GM12878 (cell line): ENCODE results near the gene BCAR3. TPM values are rescaled to one million over a fixed set of nuclear protein-coding genes. Genes with fewer than 3 reads are reported as not detected.
A peak's percentile ranks its signal among the peaks of the same experiment; 100 is the strongest.

Experiments used
- ATAC-seq: fragments of 200-7000 bp; cut with Tn5 transposase; 3 replicates; pipeline ENCODE4 v1.9.1; 2020; ENCODE audit warnings: mild to moderate bottlenecking, moderate library complexity
- BruUV-seq: library from RNA; stranded (reverse); fragments of 400-500 nt; replicated peaks from 2 replicates; lab custom pipeline; 2021; lab: Mats Ljungman, UMichigan
- CTCF ChIA-PET: fragments of 300-600 bp; sonication (Branson Sonifier 250); formaldehyde crosslinking; extraction: SDS; loops from one replicate; lab custom pipeline; 2021; ENCODE audit warnings: inconsistent platforms; lab: Yijun Ruan, JAX
- POLR2A ChIA-PET: fragments of 350-600 bp; formaldehyde crosslinking; extraction: SDS; loops from one replicate; lab custom pipeline; 2021; ENCODE audit warnings: inconsistent platforms; lab: Charles Lee
- RAD21 ChIA-PET: fragments of 300-600 bp; sonication (Branson Sonifier 250); formaldehyde crosslinking; loops from one replicate; lab custom pipeline; 2023; ENCODE audit warnings: antibody characterized with exemption; ENCODE audit not compliant: unreplicated experiment; lab: Charles Lee
- SMC1A ChIA-PET: fragments of 300-600 bp; sonication (Branson Sonifier 250); formaldehyde crosslinking; loops from one replicate; lab custom pipeline; 2023; ENCODE audit not compliant: unreplicated experiment, uncharacterized antibody; lab: Charles Lee
- DNase-seq: peaks from one replicate; pipeline ENCODE4 v3.0.0-alpha.2; 2011; ENCODE audit warnings: low read depth, low spot score
- FAIRE-seq: peaks from 3 replicates; lab custom pipeline; 2011; peaks lifted over from hg19 to GRCh38; lab: Jason Lieb, UNC
- H2AFZ ChIP-seq: 2 replicates; pipeline ENCODE4 v1.6.0; 2011; ENCODE audit warnings: low read depth, low read length, control low read depth; ENCODE audit not compliant: control insufficient read depth
- H3K27ac ChIP-seq: 2 replicates; pipeline ENCODE4 v1.5.1; 2011; ENCODE audit warnings: control low read depth; ENCODE audit not compliant: control insufficient read depth, insufficient read depth
- H3K27me3 ChIP-seq, 2 experiments: replicated peaks in 1 of 2; 2 replicates each; pipeline versions ENCODE4 v1.6.0 to v1.6.1; 2011; ENCODE audit warnings: low read length in 1 of 2; ENCODE audit not compliant: control insufficient read depth in 2 of 2, insufficient read depth in 2 of 2
- H3K36me3 ChIP-seq, 2 experiments: 2 replicates each; pipeline ENCODE4 v1.5.1; 2011; ENCODE audit warnings: low read length in 1 of 2; ENCODE audit not compliant: control insufficient read depth in 2 of 2, insufficient read depth in 2 of 2
- H3K4me1 ChIP-seq: 2 replicates; pipeline ENCODE4 v1.6.1; 2011; ENCODE audit warnings: mild to moderate bottlenecking, low read length, moderate library complexity, mixed read lengths; ENCODE audit not compliant: control insufficient read depth, insufficient read depth
- H3K4me2 ChIP-seq: 2 replicates; pipeline ENCODE4 v1.6.0; 2011; ENCODE audit warnings: control low read depth; ENCODE audit not compliant: control insufficient read depth, insufficient read depth
- H3K4me3 ChIP-seq: fragments of 200-600 bp; sonication (generic); 2 replicates; pipeline ENCODE4 v1.5.1; 2016
- H3K79me2 ChIP-seq: 2 replicates; pipeline ENCODE4 v1.6.0; 2011; ENCODE audit warnings: low read length; ENCODE audit not compliant: control insufficient read depth, insufficient read depth
- H3K9ac ChIP-seq: 2 replicates; pipeline ENCODE4 v1.8.0; 2011; ENCODE audit warnings: low read length, control low read depth, mixed read lengths; ENCODE audit not compliant: control insufficient read depth, insufficient read depth
- H3K9me3 ChIP-seq: replicated peaks from 3 replicates; pipeline ENCODE4 v1.5.1; 2011; ENCODE audit warnings: mild to moderate bottlenecking, low read length; ENCODE audit not compliant: control insufficient read depth, insufficient read depth
- H4K20me1 ChIP-seq: 2 replicates; pipeline ENCODE4 v1.6.0; 2011; ENCODE audit not compliant: control insufficient read depth, insufficient read depth
- HDAC6 ChIP-seq: fragments of 200-600 bp; sonication (generic); IDR thresholded peaks from one replicate; pipeline ENCODE4 v1.8.0; 2017; ENCODE audit warnings: antibody characterized with exemption; ENCODE audit not compliant: unreplicated experiment
- IKZF2 ChIP-seq, 2 experiments: fragments of 450-650 bp; IDR thresholded peaks; 2 replicates each; pipeline ENCODE4 v1.6.1; 2017; ENCODE audit warnings: mild to moderate bottlenecking in 2 of 2, moderate library complexity in 2 of 2
- MXI1 ChIP-seq: fragments of 150-350 bp; IDR thresholded peaks from 2 replicates; pipeline ENCODE4 v1.6.1; 2011; ENCODE audit warnings: low read depth, mild to moderate bottlenecking, inconsistent platforms, low read length, improper control_type of control experiment
- NFYA ChIP-seq: IDR thresholded peaks from 2 replicates; pipeline ENCODE4 v1.6.1; 2011; ENCODE audit warnings: low read depth, mild to moderate bottlenecking, low read length, improper control_type of control experiment, borderline replicate concordance
- NFYB ChIP-seq: IDR thresholded peaks from 2 replicates; pipeline ENCODE4 v1.6.1; 2011; ENCODE audit warnings: low read depth, mild to moderate bottlenecking, low read length, improper control_type of control experiment, moderate library complexity; ENCODE audit not compliant: insufficient read depth
- ZNF622 ChIP-seq: fragments of 450-650 bp; IDR thresholded peaks from 2 replicates; pipeline ENCODE4 v1.6.1; 2017; ENCODE audit warnings: mild to moderate bottlenecking, inconsistent platforms
- WGBS: methylation state at CpG from one replicate; pipeline ENCODE4 v1.1.6; 2016; ENCODE audit warnings: low lambda C conversion rate; ENCODE audit not compliant: insufficient replicate concordance, insufficient coverage; ENCODE audit errors: missing lambda C conversion rate; 5-methylcytosine and 5-hydroxymethylcytosine counted together
- in situ Hi-C: fragments of 300-500 bp; cut with MboI; formaldehyde crosslinking; loops from 9 replicates; pipeline ENCODE4 v1.14.3; 2018; ENCODE audit warnings: mixed read lengths
- intact Hi-C: fragments of 100-400 bp; cut with micrococcal nuclease; formaldehyde crosslinking; loops from one replicate; pipeline ENCODE4 v1.14.2; 2022; ENCODE audit not compliant: unreplicated experiment
- polyA plus RNA-seq, 11 experiments: library from polyadenylated mRNA; depleted of rRNA in 4 of 11; unstranded in 6 of 11; stranded (reverse) in 5 of 11; fragments of >200 nt; fragmentation: Nextera tagmentation in 4 of 11; fragmentation: Illumina TruSeq in 1 of 11; extraction: Ambion mirVana in 4 of 11; extraction: Trizol in 1 of 11; gene quantifications; 1 replicate in 1 of 11; 2 replicates in 10 of 11; pipeline versions ENCODE4 v1.2.1 to v1.2.3, GENCODE V29; 2011 to 2016; ENCODE audit warnings: inconsistent platforms in 2 of 11, missing spikeins in 2 of 11, low read depth in 1 of 11
- total RNA-seq, 4 experiments: library from RNA; depleted of rRNA in 3 of 4; stranded (reverse); fragments of >200 nt in 3 of 4; fragmentation: Illumina TruSeq in 1 of 4; extraction: Trizol in 1 of 4; gene quantifications; 2 replicates each; pipeline versions ENCODE4 v1.2.1 to v1.2.3, GENCODE V29; 2013 to 2021
- TF ChIP-seq, protein P1 (sequence below): IDR thresholded peaks from 2 replicates; pipeline ENCODE4 v1.6.1; 2012; ENCODE audit warnings: low read length, inconsistent platforms
- TF ChIP-seq, protein P2 (sequence below): fragments of 450-650 bp; IDR thresholded peaks from 2 replicates; pipeline ENCODE4 v1.6.1; 2018; ENCODE audit warnings: borderline replicate concordance, mild to moderate bottlenecking; ENCODE audit not compliant: partially characterized antibody
- TF ChIP-seq, protein P3 (sequence below), 3 experiments: IDR thresholded peaks in 2 of 3; conservative IDR thresholded peaks in 1 of 3; 2 replicates each; pipeline ENCODE4 v1.5.1; 2011; ENCODE audit warnings: low read depth in 3 of 3, low read length in 3 of 3, mild to moderate bottlenecking in 3 of 3, control low read depth in 2 of 3, moderate library complexity in 2 of 3, inconsistent platforms in 1 of 3, mixed read lengths in 1 of 3; ENCODE audit not compliant: control insufficient read depth in 2 of 3, insufficient read depth in 1 of 3; ENCODE audit errors: extremely low read depth in 1 of 3
- TF ChIP-seq, protein P4 (sequence below): fragments of 150-350 bp; IDR thresholded peaks from 2 replicates; pipeline ENCODE4 v1.6.1; 2016; ENCODE audit warnings: low read depth, low read length
- TF ChIP-seq, protein P5 (sequence below): fragments of 450-650 bp; IDR thresholded peaks from 2 replicates; pipeline ENCODE4 v1.6.1; 2017; ENCODE audit warnings: mild to moderate bottlenecking

BCAR3 gene
- total and polyA plus RNA-seq, 10 of the 15 experiments (the other 5 are each of a cell fraction or from before 2014, with no cell fraction given), result 1.3 to 6.6 (median 1.8) TPM

DNA sequence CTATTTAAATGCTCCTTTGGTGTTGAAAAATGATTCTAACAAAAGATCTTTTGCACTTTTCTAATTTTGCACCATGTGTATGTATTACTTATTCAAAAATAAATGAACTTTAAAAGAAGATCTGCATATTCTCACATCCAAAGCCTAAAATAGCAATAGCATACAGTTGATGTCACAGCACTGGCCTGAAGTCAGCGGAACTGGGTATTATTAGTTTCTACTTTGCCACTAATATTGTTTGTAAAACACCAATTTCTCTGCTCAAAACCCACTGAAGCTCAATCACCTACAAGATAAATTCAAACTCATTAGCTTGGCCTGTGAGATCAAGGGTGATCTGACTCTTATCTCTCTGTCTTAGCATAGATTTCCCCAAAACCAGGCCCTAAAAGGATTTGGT, 34.5 kb upstream of the BCAR3 start:
- no TSS peak for BruUV-seq
- WGBS, result 88% methylated on average over 1 of the region's 1 CpG
- CTCF ChIA-PET, result interaction anchor here (0.7 to 6.6 kb wide), 13 partner anchors 10 to 194 kb away, joined by 3 to 49 read pairs (median 7); partner anchors contain the start of gene BCAR3
- POLR2A ChIA-PET, result interaction anchor here (0.8 to 5.8 kb wide), 10 partner anchors 8 to 130 kb away, joined by 3 to 25 read pairs (median 4); partner anchors contain the start of gene BCAR3
- Histone ChIP-seq H3K36me3 (no peaks in the 10 kb centered on the region), H3K9ac (no peak overlapping the region), H3K27ac (0 out of 2 replicates have a peak overlapping the region, but pooled peaks have one; percentile 15), H3K9me3 (no peaks in the 10 kb centered on the region; the same call in 2 of the 3 replicates), H4K20me1 (no peaks in the 10 kb centered on the region), H3K4me2 (0 out of 2 replicates have a peak overlapping the region, but pooled peaks have one; percentile 5), H2AFZ (no peak overlapping the region), H3K79me2 (no peaks in the 10 kb centered on the region), H3K4me1 (peaks cover 37% of the 10 kb centered on the region), H3K27me3 (no peaks in the 10 kb centered on the region), H3K4me3 (no peak overlapping the region)
- RAD21 ChIA-PET, result interaction anchor here (0.8 to 5.2 kb wide), 12 partner anchors 10 to 97 kb away, joined by 3 to 42 read pairs (median 5); no protein-coding TSS in a partner anchor
- SMC1A ChIA-PET, result interaction anchor here (0.9 to 9.8 kb wide), 19 partner anchors 10 to 100 kb away, joined by 3 to 137 read pairs (median 11); no protein-coding TSS in a partner anchor
- intact Hi-C loops (no loop called here), in situ Hi-C loops (no loop called here)
- ATAC-seq, result peak; percentile 56
- FAIRE-seq, result no peak
- no peak for DNase-seq
- TF ChIP-seq, protein P1, sequence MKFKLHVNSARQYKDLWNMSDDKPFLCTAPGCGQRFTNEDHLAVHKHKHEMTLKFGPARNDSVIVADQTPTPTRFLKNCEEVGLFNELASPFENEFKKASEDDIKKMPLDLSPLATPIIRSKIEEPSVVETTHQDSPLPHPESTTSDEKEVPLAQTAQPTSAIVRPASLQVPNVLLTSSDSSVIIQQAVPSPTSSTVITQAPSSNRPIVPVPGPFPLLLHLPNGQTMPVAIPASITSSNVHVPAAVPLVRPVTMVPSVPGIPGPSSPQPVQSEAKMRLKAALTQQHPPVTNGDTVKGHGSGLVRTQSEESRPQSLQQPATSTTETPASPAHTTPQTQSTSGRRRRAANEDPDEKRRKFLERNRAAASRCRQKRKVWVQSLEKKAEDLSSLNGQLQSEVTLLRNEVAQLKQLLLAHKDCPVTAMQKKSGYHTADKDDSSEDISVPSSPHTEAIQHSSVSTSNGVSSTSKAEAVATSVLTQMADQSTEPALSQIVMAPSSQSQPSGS, result no peak
- TF ChIP-seq NFYA, result no peak
- no peak for TF ChIP-seq HDAC6
- TF ChIP-seq, protein P2, sequence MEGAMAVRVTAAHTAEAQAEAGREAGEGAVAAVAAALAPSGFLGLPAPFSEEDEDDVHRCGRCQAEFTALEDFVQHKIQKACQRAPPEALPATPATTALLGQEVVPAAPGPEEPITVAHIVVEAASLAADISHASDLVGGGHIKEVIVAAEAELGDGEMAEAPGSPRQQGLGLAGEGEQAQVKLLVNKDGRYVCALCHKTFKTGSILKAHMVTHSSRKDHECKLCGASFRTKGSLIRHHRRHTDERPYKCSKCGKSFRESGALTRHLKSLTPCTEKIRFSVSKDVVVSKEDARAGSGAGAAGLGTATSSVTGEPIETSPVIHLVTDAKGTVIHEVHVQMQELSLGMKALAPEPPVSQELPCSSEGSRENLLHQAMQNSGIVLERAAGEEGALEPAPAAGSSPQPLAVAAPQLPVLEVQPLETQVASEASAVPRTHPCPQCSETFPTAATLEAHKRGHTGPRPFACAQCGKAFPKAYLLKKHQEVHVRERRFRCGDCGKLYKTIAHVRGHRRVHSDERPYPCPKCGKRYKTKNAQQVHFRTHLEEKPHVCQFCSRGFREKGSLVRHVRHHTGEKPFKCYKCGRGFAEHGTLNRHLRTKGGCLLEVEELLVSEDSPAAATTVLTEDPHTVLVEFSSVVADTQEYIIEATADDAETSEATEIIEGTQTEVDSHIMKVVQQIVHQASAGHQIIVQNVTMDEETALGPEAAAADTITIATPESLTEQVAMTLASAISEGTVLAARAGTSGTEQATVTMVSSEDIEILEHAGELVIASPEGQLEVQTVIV, result no peak
- TF ChIP-seq, protein P3, sequence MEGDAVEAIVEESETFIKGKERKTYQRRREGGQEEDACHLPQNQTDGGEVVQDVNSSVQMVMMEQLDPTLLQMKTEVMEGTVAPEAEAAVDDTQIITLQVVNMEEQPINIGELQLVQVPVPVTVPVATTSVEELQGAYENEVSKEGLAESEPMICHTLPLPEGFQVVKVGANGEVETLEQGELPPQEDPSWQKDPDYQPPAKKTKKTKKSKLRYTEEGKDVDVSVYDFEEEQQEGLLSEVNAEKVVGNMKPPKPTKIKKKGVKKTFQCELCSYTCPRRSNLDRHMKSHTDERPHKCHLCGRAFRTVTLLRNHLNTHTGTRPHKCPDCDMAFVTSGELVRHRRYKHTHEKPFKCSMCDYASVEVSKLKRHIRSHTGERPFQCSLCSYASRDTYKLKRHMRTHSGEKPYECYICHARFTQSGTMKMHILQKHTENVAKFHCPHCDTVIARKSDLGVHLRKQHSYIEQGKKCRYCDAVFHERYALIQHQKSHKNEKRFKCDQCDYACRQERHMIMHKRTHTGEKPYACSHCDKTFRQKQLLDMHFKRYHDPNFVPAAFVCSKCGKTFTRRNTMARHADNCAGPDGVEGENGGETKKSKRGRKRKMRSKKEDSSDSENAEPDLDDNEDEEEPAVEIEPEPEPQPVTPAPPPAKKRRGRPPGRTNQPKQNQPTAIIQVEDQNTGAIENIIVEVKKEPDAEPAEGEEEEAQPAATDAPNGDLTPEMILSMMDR (IDR thresholded peaks at IDR 0.05 in 2 of 3, conservative IDR thresholded peaks at IDR 0.05 in 1 of 3; ENCODE audit: control insufficient read depth in 2 of 3, extremely low read depth in 1 of 3, insufficient read depth in 1 of 3, low read depth in 3 of 3, low read length in 3 of 3), result no peak
- TF ChIP-seq, protein P4, sequence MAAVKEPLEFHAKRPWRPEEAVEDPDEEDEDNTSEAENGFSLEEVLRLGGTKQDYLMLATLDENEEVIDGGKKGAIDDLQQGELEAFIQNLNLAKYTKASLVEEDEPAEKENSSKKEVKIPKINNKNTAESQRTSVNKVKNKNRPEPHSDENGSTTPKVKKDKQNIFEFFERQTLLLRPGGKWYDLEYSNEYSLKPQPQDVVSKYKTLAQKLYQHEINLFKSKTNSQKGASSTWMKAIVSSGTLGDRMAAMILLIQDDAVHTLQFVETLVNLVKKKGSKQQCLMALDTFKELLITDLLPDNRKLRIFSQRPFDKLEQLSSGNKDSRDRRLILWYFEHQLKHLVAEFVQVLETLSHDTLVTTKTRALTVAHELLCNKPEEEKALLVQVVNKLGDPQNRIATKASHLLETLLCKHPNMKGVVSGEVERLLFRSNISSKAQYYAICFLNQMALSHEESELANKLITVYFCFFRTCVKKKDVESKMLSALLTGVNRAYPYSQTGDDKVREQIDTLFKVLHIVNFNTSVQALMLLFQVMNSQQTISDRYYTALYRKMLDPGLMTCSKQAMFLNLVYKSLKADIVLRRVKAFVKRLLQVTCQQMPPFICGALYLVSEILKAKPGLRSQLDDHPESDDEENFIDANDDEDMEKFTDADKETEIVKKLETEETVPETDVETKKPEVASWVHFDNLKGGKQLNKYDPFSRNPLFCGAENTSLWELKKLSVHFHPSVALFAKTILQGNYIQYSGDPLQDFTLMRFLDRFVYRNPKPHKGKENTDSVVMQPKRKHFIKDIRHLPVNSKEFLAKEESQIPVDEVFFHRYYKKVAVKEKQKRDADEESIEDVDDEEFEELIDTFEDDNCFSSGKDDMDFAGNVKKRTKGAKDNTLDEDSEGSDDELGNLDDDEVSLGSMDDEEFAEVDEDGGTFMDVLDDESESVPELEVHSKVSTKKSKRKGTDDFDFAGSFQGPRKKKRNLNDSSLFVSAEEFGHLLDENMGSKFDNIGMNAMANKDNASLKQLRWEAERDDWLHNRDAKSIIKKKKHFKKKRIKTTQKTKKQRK, result no peak
- no peak for TF ChIP-seq NFYB
- no peak for TF ChIP-seq MXI1
- TF ChIP-seq ZNF622, result no peak
- TF ChIP-seq, protein P5, sequence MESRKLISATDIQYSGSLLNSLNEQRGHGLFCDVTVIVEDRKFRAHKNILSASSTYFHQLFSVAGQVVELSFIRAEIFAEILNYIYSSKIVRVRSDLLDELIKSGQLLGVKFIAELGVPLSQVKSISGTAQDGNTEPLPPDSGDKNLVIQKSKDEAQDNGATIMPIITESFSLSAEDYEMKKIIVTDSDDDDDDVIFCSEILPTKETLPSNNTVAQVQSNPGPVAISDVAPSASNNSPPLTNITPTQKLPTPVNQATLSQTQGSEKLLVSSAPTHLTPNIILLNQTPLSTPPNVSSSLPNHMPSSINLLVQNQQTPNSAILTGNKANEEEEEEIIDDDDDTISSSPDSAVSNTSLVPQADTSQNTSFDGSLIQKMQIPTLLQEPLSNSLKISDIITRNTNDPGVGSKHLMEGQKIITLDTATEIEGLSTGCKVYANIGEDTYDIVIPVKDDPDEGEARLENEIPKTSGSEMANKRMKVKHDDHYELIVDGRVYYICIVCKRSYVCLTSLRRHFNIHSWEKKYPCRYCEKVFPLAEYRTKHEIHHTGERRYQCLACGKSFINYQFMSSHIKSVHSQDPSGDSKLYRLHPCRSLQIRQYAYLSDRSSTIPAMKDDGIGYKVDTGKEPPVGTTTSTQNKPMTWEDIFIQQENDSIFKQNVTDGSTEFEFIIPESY, result no peak
- TF ChIP-seq IKZF2 (IDR thresholded peaks at IDR 0.05), result no peak
